ENCODE measurements around the gene TTC34.

Gene TTC34

GRCh38 chr1:2601721-2602303 lies 199.7 kb downstream of the TTC34 start:
- no peak for DNase-seq

- DNase-seq, result no peak
Measured at GRCh38 chr1:2598329-2598931, 203.1 kb downstream of the TTC34 start.

GRCh38 chr1:2597441-2598328 lies 203.8 kb downstream of the TTC34 start:
- DNase-seq, result no peak

- DNase-seq, result peak; percentile 56
Measured at GRCh38 chr1:2596530-2597333, 204.8 kb downstream of the TTC34 start.

- no peak for DNase-seq
Measured at GRCh38 chr1:2595812-2596529, 205.5 kb downstream of the TTC34 start.

- DNase-seq, result no peak
Measured at GRCh38 chr1:2595261-2595811, 206.2 kb downstream of the TTC34 start.

GRCh38 chr1:2594641-2595131 lies 206.8 kb downstream of the TTC34 start:
- DNase-seq, result no peak

- no peak for DNase-seq
Measured at GRCh38 chr1:2594001-2594640, 207.4 kb downstream of the TTC34 start.

- DNase-seq, result no peak
Measured at GRCh38 chr1:2593251-2593878, 208.1 kb downstream of the TTC34 start.

- no peak for DNase-seq
Measured at GRCh38 chr1:2592672-2593071, 208.8 kb downstream of the TTC34 start.

- no peak for DNase-seq
Measured at GRCh38 chr1:2591581-2592261, 209.8 kb downstream of the TTC34 start.

- no peak for DNase-seq
Measured at GRCh38 chr1:2591233-2591580, 210.3 kb downstream of the TTC34 start.

- DNase-seq, result no peak
Measured at GRCh38 chr1:2590233-2591141, 211.0 kb downstream of the TTC34 start.

- no peak for DNase-seq
Measured at GRCh38 chr1:2589431-2590232, 211.9 kb downstream of the TTC34 start.

- no peak for DNase-seq
Measured at GRCh38 chr1:2588661-2589430, 212.6 kb downstream of the TTC34 start.

GRCh38 chr1:2587860-2588571 lies 213.5 kb downstream of the TTC34 start:
- DNase-seq, result no peak

All from NCI-H1436 (cell line).